K562 (cell line): ENCODE measurements around the gene LINGO3. TPM values are rescaled to one million over a fixed set of nuclear protein-coding genes. Genes with fewer than 3 reads are reported as not detected.
A peak's percentile ranks its signal among the peaks of the same experiment; 100 is the strongest.

Experiments
- ARHGAP35 ChIP-seq: fragments of 450-650 bp; IDR thresholded peaks from 2 replicates; pipeline ENCODE4 v1.6.1; 2018; ENCODE audit not compliant: partially characterized antibody
- CHD1 ChIP-seq: fragments of 200-600 bp; sonication (generic); IDR thresholded peaks from one replicate; pipeline ENCODE4 v1.6.1; 2012; ENCODE audit warnings: mild to moderate bottlenecking, moderate library complexity, low read length, inconsistent platforms
- CTBP1 ChIP-seq: fragments of 450-650 bp; IDR thresholded peaks from 2 replicates; pipeline ENCODE4 v1.6.1; 2016; ENCODE audit warnings: borderline replicate concordance
- CXXC5 ChIP-seq: fragments of 250-450 bp; sonication (Bioruptor Pico); IDR thresholded peaks from 2 replicates; pipeline ENCODE4 v1.8.0; 2022; ENCODE audit warnings: inconsistent platforms, mild to moderate bottlenecking, moderate library complexity
- DDX20 ChIP-seq: fragments of 450-650 bp; IDR thresholded peaks from 2 replicates; pipeline ENCODE4 v1.6.1; 2016; ENCODE audit warnings: missing genetic modification characterization, low read depth, mild to moderate bottlenecking, missing compliant biosample characterization, moderate library complexity
- DIDO1 ChIP-seq: fragments of 450-650 bp; IDR thresholded peaks from 2 replicates; pipeline ENCODE4 v1.6.1; 2016; ENCODE audit warnings: low read depth, missing biosample characterization, missing genetic modification characterization
- HDAC6 ChIP-seq: IDR thresholded peaks from 2 replicates; pipeline ENCODE4 v1.6.1; 2012; ENCODE audit warnings: low read depth, mild to moderate bottlenecking, control low read depth, inconsistent platforms, low read length, moderate library complexity
- KDM5B ChIP-seq: fragments of 200-600 bp; sonication (generic); IDR thresholded peaks from 2 replicates; pipeline ENCODE4 v1.6.1; 2012; ENCODE audit warnings: low read depth, mild to moderate bottlenecking, moderate library complexity, low read length, control low read depth, inconsistent platforms; ENCODE audit not compliant: insufficient replicate concordance
- L3MBTL2 ChIP-seq: fragments of 450-650 bp; IDR thresholded peaks from 2 replicates; pipeline ENCODE4 v1.6.1; 2016; ENCODE audit warnings: mild to moderate bottlenecking, moderate library complexity
- MEF2D ChIP-seq: conservative IDR thresholded peaks from 2 replicates; pipeline ENCODE4 v1.6.1; 2016; ENCODE audit warnings: low read depth, missing genetic modification characterization, missing compliant biosample characterization
- MTA2 ChIP-seq: fragments of 450-650 bp; IDR thresholded peaks from 2 replicates; pipeline ENCODE4 v1.6.1; 2016; ENCODE audit warnings: low read depth
- NCOA4 ChIP-seq: fragments of 450-650 bp; IDR thresholded peaks from 2 replicates; pipeline ENCODE4 v1.6.1; 2018; ENCODE audit warnings: mild to moderate bottlenecking; ENCODE audit not compliant: partially characterized antibody
- NFIC ChIP-seq: fragments of 450-650 bp; IDR thresholded peaks from 2 replicates; pipeline ENCODE4 v1.6.1; 2017; ENCODE audit warnings: mild to moderate bottlenecking, inconsistent platforms
- OTX1 ChIP-seq: fragments of 450-650 bp; formaldehyde crosslinking; IDR thresholded peaks from 2 replicates; pipeline ENCODE4 v1.4.0; 2022; ENCODE audit warnings: mild to moderate bottlenecking
- PPARD ChIP-seq: fragments of 250-450 bp; sonication (Bioruptor Pico); IDR thresholded peaks from 2 replicates; pipeline ENCODE4 v1.8.0; 2022; ENCODE audit warnings: inconsistent platforms, mild to moderate bottlenecking, moderate library complexity
- PURB ChIP-seq: sonication (generic); formaldehyde crosslinking; IDR thresholded peaks from 2 replicates; pipeline ENCODE4 v1.9.0; 2021; ENCODE audit warnings: low read depth, mild to moderate bottlenecking, missing genetic modification reagents
- RBM17 ChIP-seq: fragments of 200-400 bp; formaldehyde crosslinking; IDR thresholded peaks from 2 replicates; pipeline ENCODE4 v1.6.1; 2017; ENCODE audit warnings: low read depth, mild to moderate bottlenecking, low read length, borderline replicate concordance
- SPI1 ChIP-seq: IDR thresholded peaks from 2 replicates; pipeline ENCODE4 v1.6.1; 2011; ENCODE audit warnings: low read depth, low read length, control low read depth, borderline replicate concordance
- STAG1 ChIP-seq: sonication (generic); formaldehyde crosslinking; IDR thresholded peaks from 2 replicates; pipeline ENCODE4 v1.5.0; 2020; ENCODE audit warnings: missing genetic modification reagents, borderline replicate concordance
- SUPT5H ChIP-seq: fragments of 450-650 bp; IDR thresholded peaks from 2 replicates; pipeline ENCODE4 v1.6.1; 2016
- TCF15 ChIP-seq: fragments of 250-450 bp; sonication (Bioruptor Pico); IDR thresholded peaks from 2 replicates; pipeline ENCODE4 v1.8.0; 2022; ENCODE audit warnings: moderate library complexity, mild to moderate bottlenecking, inconsistent platforms
- ZKSCAN8 ChIP-seq: fragments of 200-800 bp; sonication (Bioruptor generic); IDR thresholded peaks from 2 replicates; pipeline ENCODE4 v1.6.1; 2016; ENCODE audit warnings: missing genetic modification characterization, missing compliant biosample characterization
- ZNF311 ChIP-seq: fragments of 250-450 bp; sonication (Bioruptor Pico); IDR thresholded peaks from 2 replicates; pipeline ENCODE4 v1.4.0; 2020; ENCODE audit warnings: mild to moderate bottlenecking, moderate library complexity
- ZNF639 ChIP-seq, 2 experiments: fragments of 200-800 bp in 1 of 2; sonication (Bioruptor generic) in 1 of 2; sonication (generic) in 1 of 2; formaldehyde crosslinking in 1 of 2; IDR thresholded peaks in 1 of 2; conservative IDR thresholded peaks in 1 of 2; 2 replicates each; pipeline versions ENCODE4 v1.5.0 to v1.6.1; 2016 to 2020; ENCODE audit warnings: missing compliant biosample characterization in 1 of 2, missing genetic modification characterization in 1 of 2, missing genetic modification reagents in 1 of 2
- ZNF695 ChIP-seq: fragments of 450-650 bp; formaldehyde crosslinking; IDR thresholded peaks from 2 replicates; pipeline ENCODE4 v1.4.0; 2020; ENCODE audit warnings: mild to moderate bottlenecking, moderate library complexity
- ZNF740 ChIP-seq, 3 experiments: fragments of 200-800 bp in 1 of 3; sonication (Bioruptor generic) in 1 of 3; sonication (generic) in 1 of 3; formaldehyde crosslinking in 1 of 3; IDR thresholded peaks; 2 replicates each; pipeline versions ENCODE4 v1.6.1 to v1.8.0; 2016 to 2022; ENCODE audit warnings: mild to moderate bottlenecking in 2 of 3, missing compliant biosample characterization in 2 of 3, missing genetic modification characterization in 2 of 3, missing genetic modification reagents in 1 of 3
- ZSCAN32 ChIP-seq: fragments of 450-650 bp; formaldehyde crosslinking; IDR thresholded peaks from 2 replicates; pipeline ENCODE4 v1.4.0; 2020; ENCODE audit warnings: mild to moderate bottlenecking, moderate library complexity
- polyA plus RNA-seq, 8 experiments: library from polyadenylated mRNA; depleted of rRNA in 4 of 8; stranded (reverse) in 5 of 8; unstranded in 3 of 8; fragments of >200 nt; fragmentation: Nextera tagmentation in 2 of 8; fragmentation: Illumina TruSeq in 1 of 8; extraction: Ambion mirVana in 2 of 8; extraction: Trizol in 1 of 8; gene quantifications; 2 replicates each; pipeline versions ENCODE4 v1.2.1 to v1.2.3, GENCODE V29; 2011 to 2014; ENCODE audit warnings: inconsistent platforms in 1 of 8, missing spikeins in 1 of 8
- total RNA-seq, 7 experiments: library from RNA; depleted of rRNA in 6 of 7; stranded (reverse); fragments of >200 nt in 6 of 7; fragmentation: Illumina TruSeq in 2 of 7; extraction: Trizol in 2 of 7; gene quantifications; 2 replicates each; pipeline versions ENCODE4 v1.2.1 to v1.2.3, GENCODE V29; 2011 to 2021; ENCODE audit warnings: low replicate concordance in 1 of 7

LINGO3 gene
- total and polyA plus RNA-seq, 9 of the 15 experiments (the other 6 are each of a cell fraction or from before 2014, with no cell fraction given) = 0.03 to 0.05 (median 0.03) TPM; not detected in 6

GRCh38 chr19:2266183-2266993 is 41.6 kb downstream of the LINGO3 start (continued):
- no peak for TF ChIP-seq NCOA4
- no peak for TF ChIP-seq ZNF639 (CRISPR knock-in tag; conservative IDR thresholded peaks at IDR 0.05 in 1 of 2, IDR thresholded peaks at IDR 0.05 in 1 of 2)
- no peak for TF ChIP-seq HDAC6
- TF ChIP-seq DIDO1 (tag) = no peak
- no peak for TF ChIP-seq PPARD
- TF ChIP-seq DDX20 (tag) = no peak
- peak; percentile 89 for TF ChIP-seq SPI1
- no peak for TF ChIP-seq TCF15 (CRISPR knock-in tag)
- TF ChIP-seq L3MBTL2 = peak; percentile 91
- peak; percentile 51 for TF ChIP-seq KDM5B
- TF ChIP-seq MTA2 = no peak
- no peak for TF ChIP-seq RBM17
- TF ChIP-seq CHD1 = no peak
- no peak for TF ChIP-seq ZKSCAN8 (CRISPR knock-in tag)
- TF ChIP-seq ARHGAP35 = no peak
- 0 out of 2 replicates have a peak, but pooled peaks have one; percentile 51 for TF ChIP-seq ZNF311 (CRISPR knock-in tag)
- peak; percentile 96 for TF ChIP-seq NFIC
- TF ChIP-seq PURB = no peak
- TF ChIP-seq CXXC5 (CRISPR knock-in tag) = peak; percentile 43; the same call in 1 of the 2 replicates
- TF ChIP-seq SUPT5H = no peak
- no peak for TF ChIP-seq STAG1
- peak; percentile 91 for TF ChIP-seq CTBP1
- no peak for TF ChIP-seq ZNF695 (CRISPR knock-in tag)
- TF ChIP-seq MEF2D = no peak
- no peak for TF ChIP-seq OTX1 (CRISPR knock-in tag)
- no peak for TF ChIP-seq ZSCAN32 (CRISPR knock-in tag)
- peak; percentile 80 for TF ChIP-seq ZNF740 (CRISPR knock-in tag; IDR thresholded peaks at IDR 0.05)
- TF ChIP-seq ZNF740 (tag; IDR thresholded peaks at IDR 0.05) = no peak
